ENCODE data around the gene CFAP161.

The CFAP161 gene

DNA sequence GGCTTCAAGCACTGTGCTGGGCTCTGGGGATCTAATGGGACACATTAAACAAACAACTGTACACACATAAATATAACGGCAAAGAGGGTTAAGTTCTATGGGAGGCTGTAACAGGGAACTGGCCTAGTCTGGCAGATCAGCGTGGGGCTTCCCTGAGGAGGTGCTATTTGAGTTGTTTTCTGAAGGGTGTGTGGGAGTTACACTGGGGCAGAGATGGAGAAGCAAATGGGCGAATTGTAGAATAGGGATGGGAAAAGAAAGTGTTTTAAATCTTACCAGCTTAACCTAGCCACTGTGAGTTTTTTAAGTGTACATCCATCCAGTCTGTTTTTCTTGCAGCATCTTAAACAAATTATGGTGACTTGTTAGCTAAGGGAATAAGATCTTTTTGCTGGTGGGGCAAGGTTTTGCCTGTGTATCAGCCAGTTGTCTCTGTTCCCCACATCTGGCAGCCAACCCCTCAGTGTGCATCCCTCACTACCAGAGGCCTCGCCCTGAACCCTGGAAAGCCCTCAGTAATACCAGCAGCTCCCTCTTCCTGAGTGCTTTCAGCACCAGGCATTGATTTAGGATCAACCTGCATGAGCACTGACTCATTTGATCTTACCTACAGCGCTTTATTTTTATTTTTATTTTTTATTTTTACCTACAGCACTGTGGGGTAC lies 51.7 kb downstream of the CFAP161 start:
- no peak for DNase-seq

DNA sequence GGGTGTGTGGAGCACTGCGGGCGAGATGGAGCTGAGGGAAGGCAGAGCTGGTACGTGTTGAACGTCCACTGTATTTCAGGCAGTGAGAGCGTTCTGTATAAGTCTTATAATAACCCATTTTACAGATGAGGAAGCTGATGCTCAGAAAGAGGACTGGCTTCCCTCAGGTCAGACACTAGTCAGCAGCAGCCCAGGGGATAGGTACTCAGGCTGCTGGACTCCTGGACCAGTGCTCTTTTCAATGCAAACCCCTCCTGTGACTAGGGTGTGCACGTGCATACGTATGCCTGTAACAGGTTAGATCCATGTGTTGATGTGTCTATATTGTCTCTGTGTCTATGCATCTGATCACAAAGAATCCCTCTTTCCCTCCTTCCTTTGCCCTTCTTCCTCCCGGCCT lies 54.3 kb downstream of the CFAP161 start:
- DNase-seq = no peak

DNA sequence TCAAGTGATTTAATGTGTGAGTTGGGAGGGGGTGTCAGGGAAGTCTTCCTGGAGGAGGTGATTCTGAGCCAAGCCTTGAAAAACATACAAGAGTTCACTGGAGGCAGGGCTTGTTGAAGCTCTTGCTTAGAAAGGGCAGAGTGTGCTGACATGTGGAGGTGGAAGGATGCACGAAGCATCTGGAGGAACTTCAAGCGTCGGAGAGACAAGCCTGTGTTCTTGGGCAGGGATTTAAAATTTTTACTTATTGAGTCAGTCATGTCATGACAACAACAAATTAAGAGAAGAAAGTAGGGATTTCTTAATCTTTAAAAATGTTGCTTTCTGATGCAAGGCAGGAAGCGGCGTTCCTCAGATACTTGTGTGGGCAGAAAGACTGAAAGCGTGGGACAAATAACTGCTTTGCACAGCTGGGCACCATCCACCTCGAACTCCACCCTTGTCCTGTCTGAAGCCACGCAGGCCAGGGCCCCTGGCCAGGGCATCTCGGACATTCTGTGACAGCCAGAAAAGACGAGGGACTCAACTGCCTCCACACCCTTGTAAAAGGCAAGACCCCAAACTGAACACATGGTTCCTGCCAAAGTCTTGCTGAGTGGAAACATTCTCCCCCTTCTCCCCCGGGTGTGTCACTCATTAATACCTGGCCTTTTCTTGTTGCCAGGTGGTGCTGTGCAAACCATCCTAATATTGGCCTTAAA lies 55.7 kb downstream of the CFAP161 start:
- no peak for DNase-seq

DNA sequence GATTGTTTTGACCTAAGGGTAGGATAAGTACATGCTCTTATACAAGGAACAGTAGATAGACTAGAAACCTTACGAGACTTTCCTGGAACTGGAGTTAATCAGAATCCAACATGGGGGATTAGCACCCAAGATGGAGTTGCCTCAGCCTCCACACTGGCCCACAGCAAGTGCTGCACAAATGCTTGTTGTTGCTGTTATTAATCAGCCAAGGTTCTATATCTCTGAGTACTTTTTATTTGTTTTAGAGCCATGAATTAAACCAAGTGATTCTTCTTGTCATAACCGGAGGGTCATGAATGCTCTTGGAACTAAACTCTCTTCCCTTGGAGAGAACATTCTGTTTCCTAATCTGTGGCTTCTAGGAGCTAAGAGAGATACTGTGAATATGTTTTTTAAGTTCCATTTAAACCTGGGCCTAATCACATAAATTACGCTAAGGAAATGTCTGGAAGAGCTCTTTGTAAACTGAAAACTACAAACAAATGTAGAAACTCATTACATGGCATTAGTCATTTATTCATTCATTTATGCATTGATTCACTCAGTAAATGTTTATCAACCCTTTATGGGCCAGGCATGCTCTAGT lies 56.9 kb downstream of the CFAP161 start:
- DNase-seq = no peak

DNA sequence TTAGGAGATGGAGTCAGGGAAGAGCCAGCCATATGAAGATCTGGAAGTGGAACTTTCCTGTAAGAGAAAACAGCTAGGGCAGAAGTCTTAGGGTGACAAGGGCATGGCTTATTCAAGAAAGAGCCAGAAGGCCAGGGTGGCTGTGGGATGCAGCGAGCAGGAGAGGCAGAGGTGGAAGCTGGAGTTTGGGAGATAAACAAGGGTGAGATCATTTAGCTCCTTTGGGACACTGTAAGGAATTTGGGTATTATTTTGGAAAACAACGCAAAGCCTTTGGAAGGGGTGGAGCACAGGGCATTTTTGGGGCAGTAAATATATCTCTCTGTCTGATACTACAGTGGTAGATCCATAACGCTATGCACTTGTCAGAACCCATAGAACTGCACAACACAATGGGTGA lies 57.6 kb downstream of the CFAP161 start:
- DNase-seq = no peak

DNA sequence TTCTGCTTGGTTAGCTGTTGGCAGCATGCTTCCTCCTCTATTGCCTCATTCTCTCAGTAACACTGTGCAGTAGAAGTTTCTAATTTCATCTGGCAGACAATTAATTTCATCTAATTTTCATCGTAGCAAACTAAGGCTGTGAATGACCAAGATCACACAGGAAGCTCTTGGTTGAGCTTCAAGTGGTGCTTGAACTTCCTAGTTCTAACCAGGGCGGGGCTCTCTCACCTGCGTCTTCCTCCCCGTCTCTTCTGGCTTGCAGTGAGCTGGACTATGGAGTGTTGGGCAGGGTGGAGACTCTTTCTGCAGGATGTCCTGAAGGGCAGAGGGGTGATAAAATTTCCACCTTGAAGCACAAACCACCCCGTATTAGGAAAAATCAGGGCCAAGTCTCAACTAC lies 60.7 kb downstream of the CFAP161 start:
- DNase-seq = no peak

DNA sequence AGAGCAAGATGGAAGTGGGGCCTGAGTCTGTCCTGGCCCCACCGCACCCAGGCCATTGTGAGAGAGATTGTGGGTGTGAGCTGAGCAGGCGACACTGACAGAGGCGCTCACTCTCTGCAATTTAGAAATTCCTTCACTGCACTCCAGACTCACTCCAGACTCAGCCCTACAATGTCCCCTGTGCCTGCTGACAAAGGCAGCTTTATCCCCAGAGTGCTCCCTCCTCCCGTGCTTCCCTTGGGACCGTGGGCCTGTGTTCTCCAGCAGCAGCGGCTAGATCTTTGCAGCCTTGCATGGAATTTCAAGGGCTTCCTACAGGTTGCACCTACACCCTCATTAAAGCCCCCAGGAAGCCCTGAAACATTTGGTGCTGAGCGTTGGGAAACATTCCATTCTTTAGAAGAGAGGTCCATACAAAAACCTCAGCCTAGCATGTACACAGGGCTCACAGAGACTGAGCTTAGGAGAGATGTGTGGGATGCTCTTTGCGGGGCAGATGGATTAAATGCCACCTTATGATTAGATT lies 61.3 kb downstream of the CFAP161 start:
- DNase-seq = no peak

DNA sequence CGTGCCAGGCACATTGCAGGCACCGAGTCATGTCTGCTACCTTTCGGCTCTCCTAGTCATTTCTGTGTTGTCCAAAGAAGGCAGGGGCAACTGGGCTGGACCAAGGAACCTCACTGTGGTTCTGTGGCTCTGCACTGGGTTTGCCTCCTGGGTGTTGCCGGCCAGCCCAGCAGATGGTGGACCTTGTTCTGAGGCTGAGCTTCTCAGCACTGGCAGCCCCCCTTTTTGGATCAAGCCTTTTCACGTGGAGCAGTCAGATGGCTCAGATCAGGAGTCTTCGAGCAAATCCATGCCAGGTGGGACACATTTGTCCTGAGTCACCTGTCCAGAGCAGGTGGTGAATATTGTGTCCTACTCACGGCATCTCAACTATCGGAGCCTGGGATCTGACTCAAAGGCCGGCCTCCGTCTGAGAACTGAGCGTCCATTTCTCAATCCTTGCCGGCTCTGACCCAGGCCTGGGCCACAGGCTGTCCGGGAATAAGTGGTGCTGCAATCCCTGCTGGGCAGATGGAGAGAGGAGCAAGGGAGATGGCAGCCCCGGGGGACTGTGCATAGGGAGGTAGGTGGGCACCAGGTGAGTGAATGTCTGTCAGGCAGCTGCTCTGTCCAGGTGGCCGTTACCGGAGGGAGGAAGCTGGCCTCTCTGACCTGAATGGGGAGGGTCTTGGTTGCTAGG lies 62.6 kb downstream of the CFAP161 start, which contains the start of gene IL16:
IL16 (plus strand) TSS at position 304 of the 679 bp plus-strand sequence. CDS start 28,521 bp downstream, outside the sequence.
- no peak for DNase-seq

DNA sequence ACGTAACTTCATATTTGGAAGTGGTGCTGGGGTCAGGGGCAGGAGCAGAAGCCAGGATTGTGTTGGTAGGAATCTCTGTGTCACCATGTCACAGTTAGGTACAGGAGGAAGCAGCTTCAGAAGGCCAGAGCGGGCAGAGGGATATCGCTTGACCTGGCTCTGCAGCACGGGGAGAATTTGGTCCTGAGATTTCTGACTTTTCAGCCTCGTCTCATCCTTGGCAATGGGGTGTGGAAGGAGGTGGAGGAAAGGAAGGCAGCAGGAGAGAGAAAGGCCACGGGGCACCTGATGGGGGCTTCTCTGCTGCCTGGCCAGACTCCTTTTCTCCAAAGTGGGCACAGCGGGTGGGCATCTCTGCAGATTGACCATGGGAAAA lies 63.2 kb downstream of the CFAP161 start:
- no peak for DNase-seq

DNA sequence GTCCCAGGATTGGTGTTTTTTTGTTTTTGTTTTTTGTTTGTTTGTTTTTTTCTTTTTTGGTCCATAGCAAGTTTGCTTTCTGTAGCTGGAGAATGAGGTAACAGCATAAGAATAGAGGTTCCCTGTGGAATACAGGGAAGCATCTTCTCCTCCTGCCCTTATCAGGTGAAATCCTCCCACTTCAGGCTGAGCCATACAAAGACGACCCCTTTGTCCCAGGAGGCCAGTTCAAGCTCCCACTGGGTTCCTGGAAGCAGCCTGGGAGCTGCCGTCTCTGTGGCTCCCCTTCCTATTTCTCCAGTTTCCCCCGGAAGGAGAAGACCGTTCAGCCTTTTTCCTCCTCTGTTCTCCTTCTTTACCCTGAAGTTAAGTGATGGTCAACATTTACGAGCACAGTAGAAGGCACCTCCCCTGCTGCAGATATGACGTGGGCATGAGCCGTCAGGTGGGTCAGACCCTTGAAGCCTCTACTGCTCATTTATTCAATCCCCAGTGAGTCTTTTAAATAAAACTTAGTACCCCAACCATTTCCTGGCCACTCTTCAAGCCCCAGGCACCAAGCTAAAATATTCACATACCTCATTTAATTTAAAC lies 63.7 kb downstream of the CFAP161 start:
- DNase-seq = no peak

Data from DMS79 (cell line).